Measurements from ENCODE around the gene TESPA1. TPM values are rescaled to one million over a fixed set of nuclear protein-coding genes. Genes with fewer than 3 reads are reported as not detected.

The TESPA1 gene
- total RNA-seq, 1 donor from 2014 or later = 0.52 TPM

DNA sequence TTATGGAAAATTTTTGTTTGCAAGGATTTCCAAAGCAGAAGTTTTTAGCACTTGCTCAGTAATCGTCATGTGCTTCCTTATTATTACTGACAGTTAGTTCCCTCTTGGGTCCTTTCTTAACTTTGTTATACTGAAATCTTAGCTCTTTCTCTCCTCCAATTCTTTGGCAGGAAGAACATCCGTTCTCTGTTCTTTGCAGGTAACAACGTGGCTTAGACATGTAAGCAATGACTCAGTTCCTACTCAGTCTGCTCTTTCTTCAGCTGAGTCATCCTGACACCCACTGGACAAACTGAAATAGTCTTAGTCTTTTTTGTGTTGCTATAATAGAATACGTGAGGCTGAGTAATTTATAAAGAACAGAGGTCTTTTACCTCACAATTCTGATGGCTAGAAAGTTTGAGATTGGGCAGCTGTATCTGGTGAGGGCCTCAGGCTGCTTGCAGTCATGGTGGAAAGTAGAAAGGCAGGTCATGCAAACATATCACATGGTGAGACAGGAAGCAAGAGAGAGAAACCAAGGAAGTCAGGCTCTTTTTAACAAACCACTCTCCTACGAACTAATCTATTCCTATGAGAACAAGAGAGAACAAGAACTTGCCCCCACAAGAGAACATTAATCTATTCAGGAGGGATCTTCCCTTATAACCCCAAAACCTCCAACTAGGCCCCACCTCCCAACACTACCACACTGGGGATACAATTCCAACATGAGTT lies 49.2 kb downstream of the TESPA1 start:
- no peak overlapping the region for H3K9ac ChIP-seq (ENCODE audit: low read depth in 1 of 3, low read length in 3 of 3)
- H3K4me3 ChIP-seq (ENCODE audit: low read length in 3 of 3) = no peak overlapping the region
- no peak overlapping the region for H3K27ac ChIP-seq (ENCODE audit: low read depth, low read length)

GRCh38 chr12:54934419-54934818 lies 50.1 kb downstream of the TESPA1 start:
- Histone ChIP-seq H3K27me3 (ENCODE audit: control insufficient read depth in 3 of 3, insufficient read depth in 3 of 3, low read length in 3 of 3) (no peaks in the 10 kb centered on the region), H3K4me1 (ENCODE audit: control insufficient read depth in 3 of 3, insufficient read depth in 3 of 3, low read length in 3 of 3) (no peaks in the 10 kb centered on the region), H3K4me3 (ENCODE audit: low read length in 3 of 3) (no peak overlapping the region), H3K9ac (ENCODE audit: low read depth in 1 of 3, low read length in 3 of 3) (no peak overlapping the region), H3K9me3 (ENCODE audit: control insufficient read depth in 3 of 3, low read length in 3 of 3) (no peaks in the 10 kb centered on the region), H3K27ac (ENCODE audit: low read depth, low read length) (no peak overlapping the region), H3K36me3 (ENCODE audit: control insufficient read depth in 3 of 3, insufficient read depth in 3 of 3, low read length in 3 of 3) (no peaks in the 10 kb centered on the region)

More for the DNA sequence above, 49.2 kb downstream of the TESPA1 start:
- Histone ChIP-seq H3K27me3 (ENCODE audit: control insufficient read depth in 3 of 3, insufficient read depth in 3 of 3, low read length in 3 of 3) (no peaks in the 10 kb centered on the region), H3K9me3 (ENCODE audit: control insufficient read depth in 3 of 3, low read length in 3 of 3) (no peaks in the 10 kb centered on the region), H3K36me3 (ENCODE audit: control insufficient read depth in 3 of 3, insufficient read depth in 3 of 3, low read length in 3 of 3) (no peaks in the 10 kb centered on the region), H3K4me1 (ENCODE audit: control insufficient read depth in 3 of 3, insufficient read depth in 3 of 3, low read length in 3 of 3) (no peaks in the 10 kb centered on the region)

GRCh38 chr12:54933376-54933775 lies 51.2 kb downstream of the TESPA1 start:
- Histone ChIP-seq H3K36me3 (ENCODE audit: control insufficient read depth in 3 of 3, insufficient read depth in 3 of 3, low read length in 3 of 3) (no peaks in the 10 kb centered on the region), H3K27ac (ENCODE audit: low read depth, low read length) (no peak overlapping the region), H3K27me3 (ENCODE audit: control insufficient read depth in 3 of 3, insufficient read depth in 3 of 3, low read length in 3 of 3) (no peaks in the 10 kb centered on the region), H3K9ac (ENCODE audit: low read depth in 1 of 3, low read length in 3 of 3) (no peak overlapping the region), H3K9me3 (ENCODE audit: control insufficient read depth in 3 of 3, low read length in 3 of 3) (no peaks in the 10 kb centered on the region), H3K4me3 (ENCODE audit: low read length in 3 of 3) (no peak overlapping the region), H3K4me1 (ENCODE audit: control insufficient read depth in 3 of 3, insufficient read depth in 3 of 3, low read length in 3 of 3) (no peaks in the 10 kb centered on the region)

DNA sequence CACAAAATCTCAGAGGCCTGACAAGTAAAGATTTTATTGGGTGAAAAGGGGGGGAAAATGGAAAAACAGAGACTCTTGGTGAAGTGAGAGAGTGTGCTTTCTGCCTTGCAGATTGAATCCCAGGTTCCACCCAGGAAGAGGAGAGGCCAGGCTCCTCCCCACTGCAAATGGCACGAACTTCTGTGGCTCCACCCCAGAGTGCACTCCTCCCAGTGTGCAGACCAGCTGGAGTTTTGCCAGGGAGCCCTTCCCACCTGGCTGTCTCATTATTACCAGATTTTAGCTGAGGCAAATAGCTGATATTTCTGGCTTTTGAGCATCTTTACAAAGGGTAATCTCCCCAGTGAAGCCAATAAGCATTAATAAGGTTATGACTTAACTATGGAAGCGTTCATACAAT lies 51.9 kb downstream of the TESPA1 start:
- no peak overlapping the region for H3K27ac ChIP-seq (ENCODE audit: low read depth, low read length)
- no peak overlapping the region for H3K9ac ChIP-seq (ENCODE audit: low read depth in 1 of 3, low read length in 3 of 3)
- H3K9me3 ChIP-seq (ENCODE audit: control insufficient read depth in 3 of 3, low read length in 3 of 3) = no peaks in the 10 kb centered on the region
- no peaks in the 10 kb centered on the region for H3K36me3 ChIP-seq (ENCODE audit: control insufficient read depth in 3 of 3, insufficient read depth in 3 of 3, low read length in 3 of 3)
- no peaks in the 10 kb centered on the region for H3K4me1 ChIP-seq (ENCODE audit: control insufficient read depth in 3 of 3, insufficient read depth in 3 of 3, low read length in 3 of 3)
- H3K4me3 ChIP-seq (ENCODE audit: low read length in 3 of 3) = no peak overlapping the region
- no peaks in the 10 kb centered on the region for H3K27me3 ChIP-seq (ENCODE audit: control insufficient read depth in 3 of 3, insufficient read depth in 3 of 3, low read length in 3 of 3)

DNA sequence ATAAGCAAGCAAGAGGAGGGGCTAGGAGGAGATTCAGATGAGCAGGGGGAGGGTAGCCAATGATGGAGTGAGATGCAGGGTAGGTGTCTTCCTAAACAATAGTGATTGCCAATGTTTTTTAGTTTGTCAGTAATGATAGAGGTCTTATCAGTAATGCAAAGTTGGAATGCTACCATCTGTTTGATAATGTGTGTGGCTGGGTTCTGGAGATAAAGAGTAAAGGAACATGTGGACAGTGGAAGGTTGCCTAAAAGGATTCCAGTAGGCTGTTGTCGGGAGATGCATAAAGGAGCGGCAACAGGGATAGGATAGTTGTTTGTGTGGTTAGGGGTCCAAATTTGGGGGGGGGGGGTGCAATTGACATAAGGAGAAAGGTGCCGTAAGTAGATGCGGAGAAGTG lies 52.5 kb downstream of the TESPA1 start:
- H3K4me1 ChIP-seq (ENCODE audit: control insufficient read depth in 3 of 3, insufficient read depth in 3 of 3, low read length in 3 of 3) = no peaks in the 10 kb centered on the region
- no peaks in the 10 kb centered on the region for H3K9me3 ChIP-seq (ENCODE audit: control insufficient read depth in 3 of 3, low read length in 3 of 3)
- no peak overlapping the region for H3K4me3 ChIP-seq (ENCODE audit: low read length in 3 of 3)
- no peak overlapping the region for H3K27ac ChIP-seq (ENCODE audit: low read depth, low read length)
- no peaks in the 10 kb centered on the region for H3K36me3 ChIP-seq (ENCODE audit: control insufficient read depth in 3 of 3, insufficient read depth in 3 of 3, low read length in 3 of 3)
- no peaks in the 10 kb centered on the region for H3K27me3 ChIP-seq (ENCODE audit: control insufficient read depth in 3 of 3, insufficient read depth in 3 of 3, low read length in 3 of 3)
- no peak overlapping the region for H3K9ac ChIP-seq (ENCODE audit: low read depth in 1 of 3, low read length in 3 of 3)

- H3K9ac ChIP-seq (ENCODE audit: low read depth in 1 of 3, low read length in 3 of 3) = no peak overlapping the region
- H3K36me3 ChIP-seq (ENCODE audit: control insufficient read depth in 3 of 3, insufficient read depth in 3 of 3, low read length in 3 of 3) = no peaks in the 10 kb centered on the region
- H3K27ac ChIP-seq (ENCODE audit: low read depth, low read length) = no peak overlapping the region
- no peaks in the 10 kb centered on the region for H3K27me3 ChIP-seq (ENCODE audit: control insufficient read depth in 3 of 3, insufficient read depth in 3 of 3, low read length in 3 of 3)
- no peaks in the 10 kb centered on the region for H3K9me3 ChIP-seq (ENCODE audit: control insufficient read depth in 3 of 3, low read length in 3 of 3)
- no peaks in the 10 kb centered on the region for H3K4me1 ChIP-seq (ENCODE audit: control insufficient read depth in 3 of 3, insufficient read depth in 3 of 3, low read length in 3 of 3)
- H3K4me3 ChIP-seq (ENCODE audit: low read length in 3 of 3) = no peak overlapping the region
These were observed 54.6 kb downstream of the TESPA1 start for GRCh38 chr12:54929998-54930397.

GRCh38 chr12:54926246-54926645 lies 58.3 kb downstream of the TESPA1 start:
- Histone ChIP-seq H3K9me3 (ENCODE audit: control insufficient read depth in 3 of 3, low read length in 3 of 3) (no peaks in the 10 kb centered on the region), H3K9ac (ENCODE audit: low read depth in 1 of 3, low read length in 3 of 3) (no peak overlapping the region), H3K4me3 (ENCODE audit: low read length in 3 of 3) (no peak overlapping the region), H3K27me3 (ENCODE audit: control insufficient read depth in 3 of 3, insufficient read depth in 3 of 3, low read length in 3 of 3) (no peaks in the 10 kb centered on the region), H3K36me3 (ENCODE audit: control insufficient read depth in 3 of 3, insufficient read depth in 3 of 3, low read length in 3 of 3) (no peaks in the 10 kb centered on the region), H3K27ac (ENCODE audit: low read depth, low read length) (no peak overlapping the region), H3K4me1 (ENCODE audit: control insufficient read depth in 3 of 3, insufficient read depth in 3 of 3, low read length in 3 of 3) (no peaks in the 10 kb centered on the region)

DNA sequence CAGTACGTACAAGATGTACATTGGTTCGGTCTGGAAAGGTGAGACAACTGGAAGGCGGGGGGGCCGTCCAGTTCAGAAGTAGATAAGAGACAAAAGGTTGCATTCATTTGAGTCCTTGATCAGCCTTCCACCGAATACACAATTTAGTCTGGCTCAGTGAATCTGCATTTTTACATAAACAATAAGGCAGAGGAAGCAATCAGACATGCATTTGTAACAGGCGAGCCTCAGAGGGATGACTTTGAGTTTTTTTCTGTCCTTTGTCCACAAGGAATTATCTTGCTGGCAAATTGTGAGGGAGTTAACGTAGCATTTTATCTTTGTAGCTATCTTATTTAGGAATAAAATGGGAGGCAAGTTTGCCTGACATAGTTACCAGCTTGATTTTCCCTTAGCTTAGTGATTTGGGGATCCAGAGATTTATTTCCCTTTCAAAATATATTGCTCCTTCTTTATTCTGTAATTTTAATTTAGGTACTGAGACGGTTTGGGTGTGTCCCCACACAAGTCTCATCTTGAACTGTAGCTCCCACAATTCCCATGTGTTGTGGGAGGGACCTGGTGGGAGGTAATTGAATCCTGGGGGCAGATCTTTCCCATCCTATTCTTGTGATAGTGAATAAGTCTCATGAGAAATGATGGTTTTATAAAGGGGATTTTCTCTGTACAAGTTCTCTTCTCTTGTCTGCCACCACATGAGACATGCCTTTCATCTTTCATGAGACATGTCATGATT lies 59.4 kb downstream of the TESPA1 start:
- Histone ChIP-seq H3K27ac (ENCODE audit: low read depth, low read length) (no peak overlapping the region), H3K9ac (ENCODE audit: low read depth in 1 of 3, low read length in 3 of 3) (no peak overlapping the region), H3K4me1 (ENCODE audit: control insufficient read depth in 3 of 3, insufficient read depth in 3 of 3, low read length in 3 of 3) (no peaks in the 10 kb centered on the region), H3K36me3 (ENCODE audit: control insufficient read depth in 3 of 3, insufficient read depth in 3 of 3, low read length in 3 of 3) (no peaks in the 10 kb centered on the region), H3K27me3 (ENCODE audit: control insufficient read depth in 3 of 3, insufficient read depth in 3 of 3, low read length in 3 of 3) (no peaks in the 10 kb centered on the region), H3K4me3 (ENCODE audit: low read length in 3 of 3) (no peak overlapping the region), H3K9me3 (ENCODE audit: control insufficient read depth in 3 of 3, low read length in 3 of 3) (no peaks in the 10 kb centered on the region)

DNA sequence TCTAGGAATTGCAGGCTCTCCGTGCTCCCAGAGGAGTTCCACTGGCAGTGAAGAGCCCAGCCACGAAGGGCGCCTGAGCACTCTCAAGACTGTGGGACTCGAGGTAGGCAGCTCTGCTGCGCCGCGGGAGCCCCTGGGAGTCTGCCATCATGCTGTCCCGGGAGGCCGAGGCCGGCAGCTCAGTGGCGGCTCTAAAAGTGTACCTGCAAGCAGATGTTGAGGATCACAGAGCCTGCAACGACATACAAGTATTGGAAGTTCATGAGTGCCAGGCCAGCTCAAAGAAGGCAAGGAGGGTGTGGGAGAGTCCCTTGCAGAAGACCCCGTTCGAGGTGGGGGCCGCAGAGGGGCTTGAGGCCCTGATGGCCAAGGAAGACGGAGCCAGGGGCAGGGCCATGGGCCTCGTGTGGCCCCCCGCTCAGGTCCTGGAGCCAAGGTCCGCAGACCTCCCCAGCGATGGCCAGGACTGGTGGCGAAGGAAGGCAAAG lies 67.5 kb downstream of the TESPA1 start:
- H3K27me3 ChIP-seq (ENCODE audit: control insufficient read depth in 3 of 3, insufficient read depth in 3 of 3, low read length in 3 of 3) = no peaks in the 10 kb centered on the region
- no peaks in the 10 kb centered on the region for H3K9me3 ChIP-seq (ENCODE audit: control insufficient read depth in 3 of 3, low read length in 3 of 3)
- H3K4me3 ChIP-seq (ENCODE audit: low read length in 3 of 3) = no peak overlapping the region
- no peak overlapping the region for H3K9ac ChIP-seq (ENCODE audit: low read depth in 1 of 3, low read length in 3 of 3)
- no peak overlapping the region for H3K27ac ChIP-seq (ENCODE audit: low read depth, low read length)
- no peaks in the 10 kb centered on the region for H3K4me1 ChIP-seq (ENCODE audit: control insufficient read depth in 3 of 3, insufficient read depth in 3 of 3, low read length in 3 of 3)
- H3K36me3 ChIP-seq (ENCODE audit: control insufficient read depth in 3 of 3, insufficient read depth in 3 of 3, low read length in 3 of 3) = no peaks in the 10 kb centered on the region
